Endothelial cell of umbilical vein (primary cell): ENCODE measurements around the gene PSD4. TPM values are rescaled to one million over a fixed set of nuclear protein-coding genes. Genes with fewer than 3 reads are reported as not detected.

Experiments used
- BruUV-seq: library from RNA; stranded (reverse); fragments of 400-500 nt; replicated peaks from 2 replicates; lab custom pipeline; 2021; lab: Mats Ljungman, UMichigan
- CTCF ChIA-PET: fragments of 300-600, 350-600 bp; sonication (Branson Sonifier 250); formaldehyde crosslinking; loops from one replicate; lab custom pipeline; 2021; ENCODE audit warnings: antibody characterized with exemption, inconsistent platforms; lab: Charles Lee
- POLR2A ChIA-PET: fragments of 300-600, 350-600 bp; sonication (Branson Sonifier 250); formaldehyde crosslinking; loops from one replicate; lab custom pipeline; 2021; ENCODE audit warnings: antibody characterized with exemption, inconsistent platforms; lab: Charles Lee
- DNase-seq: peaks from one replicate; pipeline ENCODE4 v3.0.0-alpha.2; 2011; ENCODE audit warnings: low read depth, low spot score
- FAIRE-seq: peaks from 2 replicates; lab custom pipeline; 2011; peaks lifted over from hg19 to GRCh38; lab: Jason Lieb, UNC
- H2AFZ ChIP-seq: 2 replicates; pipeline ENCODE4 v1.6.0; 2012; ENCODE audit warnings: low read depth, low read length, control low read depth, inconsistent platforms
- H3K27ac ChIP-seq: 2 replicates; pipeline ENCODE4 v1.5.1; 2011; ENCODE audit warnings: low read depth, mild to moderate bottlenecking, control low read depth, low read length, moderate library complexity; ENCODE audit not compliant: insufficient read depth
- H3K27me3 ChIP-seq, 2 experiments: 2 replicates each; pipeline versions ENCODE4 v1.6.0 to v1.6.1; 2011; ENCODE audit warnings: low read length in 2 of 2, mixed read lengths in 1 of 2; ENCODE audit not compliant: control insufficient read depth in 2 of 2, insufficient read depth in 2 of 2
- H3K36me3 ChIP-seq, 2 experiments: 2 replicates in 1 of 2; 3 replicates in 1 of 2; pipeline ENCODE4 v1.5.1; 2011; ENCODE audit warnings: low read length in 2 of 2, mild to moderate bottlenecking in 1 of 2, moderate library complexity in 1 of 2; ENCODE audit not compliant: control insufficient read depth in 2 of 2, insufficient read depth in 2 of 2; ENCODE audit errors: extremely low read depth in 1 of 2
- H3K4me1 ChIP-seq: 3 replicates; pipeline ENCODE4 v1.5.1; 2011; ENCODE audit warnings: mild to moderate bottlenecking, low read length; ENCODE audit not compliant: control insufficient read depth, insufficient read depth; ENCODE audit errors: extremely low read depth
- H3K4me2 ChIP-seq: 2 replicates; pipeline ENCODE4 v1.6.1; 2011; ENCODE audit warnings: low read length, control low read depth, mixed read lengths; ENCODE audit not compliant: insufficient read depth
- H3K4me3 ChIP-seq, 3 experiments: fragments of 200-600 bp in 1 of 3; sonication (generic), shearing (Covaris generic) in 1 of 3; replicated peaks in 1 of 3; 2 replicates each; pipeline ENCODE4 v1.5.1; 2011 to 2016; ENCODE audit warnings: control low read depth in 3 of 3, low read length in 3 of 3, mild to moderate bottlenecking in 2 of 3, inconsistent platforms in 1 of 3, low read depth in 1 of 3, moderate library complexity in 1 of 3; ENCODE audit not compliant: insufficient read depth in 1 of 3
- H3K79me2 ChIP-seq: 2 replicates; pipeline ENCODE4 v1.6.0; 2012; ENCODE audit warnings: low read length, inconsistent platforms; ENCODE audit not compliant: control insufficient read depth, insufficient read depth
- H3K9ac ChIP-seq: replicated peaks from 2 replicates; pipeline ENCODE3; 2011; ENCODE audit warnings: low read length, control low read depth; ENCODE audit not compliant: insufficient read depth; ENCODE audit errors: extremely low read depth
- H3K9me1 ChIP-seq: replicated peaks from 3 replicates; pipeline ENCODE4 v1.6.0; 2011; ENCODE audit warnings: mild to moderate bottlenecking, low read length; ENCODE audit not compliant: control insufficient read depth, insufficient read depth; ENCODE audit errors: extremely low read depth
- H3K9me3 ChIP-seq: replicated peaks from 2 replicates; pipeline ENCODE4 v1.5.1; 2012; ENCODE audit warnings: low read length, inconsistent platforms; ENCODE audit not compliant: control insufficient read depth, insufficient read depth
- H4K20me1 ChIP-seq: replicated peaks from 2 replicates; pipeline ENCODE3; 2011; ENCODE audit warnings: mild to moderate bottlenecking, low read length; ENCODE audit not compliant: control insufficient read depth, insufficient read depth; ENCODE audit errors: extremely low read depth
- CTCF ChIP-seq, 2 donors: IDR thresholded peaks; 1 replicate in 1 of 2; 2 replicates in 1 of 2; pipeline ENCODE4 v1.5.1; 2011; ENCODE audit warnings: low read length in 2 of 2, mild to moderate bottlenecking in 2 of 2, moderate library complexity in 2 of 2, control low read depth in 1 of 2, inconsistent platforms in 1 of 2, low read depth in 1 of 2; ENCODE audit not compliant: insufficient read depth in 1 of 2; ENCODE audit errors: extremely low read depth in 1 of 2
- EZH2 ChIP-seq: IDR thresholded peaks from 2 replicates; pipeline ENCODE4 v1.6.1; 2012; ENCODE audit warnings: borderline replicate concordance, low read depth, mild to moderate bottlenecking, moderate library complexity, low read length, inconsistent platforms; ENCODE audit not compliant: severe bottlenecking
- FOS ChIP-seq: IDR thresholded peaks from 2 replicates; pipeline ENCODE4 v1.6.1; 2011; ENCODE audit warnings: mild to moderate bottlenecking, low read length, moderate library complexity, borderline replicate concordance; ENCODE audit not compliant: insufficient read depth
- GATA2 ChIP-seq: IDR thresholded peaks from 2 replicates; pipeline ENCODE4 v1.7.0; 2011; ENCODE audit warnings: low read depth, mild to moderate bottlenecking, moderate library complexity, mixed read lengths, low read length; ENCODE audit not compliant: insufficient read length, insufficient read depth
- JUN ChIP-seq: IDR thresholded peaks from 2 replicates; pipeline ENCODE4 v1.6.1; 2011; ENCODE audit warnings: borderline replicate concordance, low read depth; ENCODE audit not compliant: insufficient read length, insufficient read depth
- MAX ChIP-seq: IDR thresholded peaks from 2 replicates; pipeline ENCODE4 v1.6.1; 2011; ENCODE audit not compliant: insufficient read depth, insufficient read length
- MYC ChIP-seq: IDR thresholded peaks from one replicate; pipeline ENCODE4 v1.6.1; 2011; ENCODE audit warnings: mild to moderate bottlenecking, low read depth, low read length
- POLR2A ChIP-seq: IDR thresholded peaks from 2 replicates; pipeline ENCODE4 v1.6.1; 2012; ENCODE audit warnings: low read depth, mild to moderate bottlenecking, control low read depth, low read length
- POLR2AphosphoS5 ChIP-seq: IDR thresholded peaks from 2 replicates; pipeline ENCODE4 v1.6.1; 2012; ENCODE audit warnings: low read depth, mild to moderate bottlenecking, control low read depth, low read length, moderate library complexity; ENCODE audit not compliant: insufficient read depth
- dilution Hi-C: fragments of 300-500 bp; cut with MboI; formaldehyde crosslinking; loops from one replicate; pipeline ENCODE4 v1.15.0; 2019; ENCODE audit warnings: low sequenced_read_pairs; ENCODE audit not compliant: extremely low pct_ligation_motif_present
- intact Hi-C: fragments of 100-400 bp; cut with micrococcal nuclease; formaldehyde crosslinking; loops from one replicate; pipeline ENCODE4 v1.10.0; 2022
- polyA plus RNA-seq, 4 experiments: library from polyadenylated mRNA; depleted of rRNA in 3 of 4; stranded (reverse) in 3 of 4; unstranded in 1 of 4; fragments of >200 nt; gene quantifications; 2 replicates each; pipeline versions ENCODE4 v1.2.1 to v1.2.3, GENCODE V29; 2011 to 2012; ENCODE audit warnings: missing spikeins in 1 of 4
- total RNA-seq: library from RNA; stranded (reverse); gene quantifications from 2 replicates; pipeline ENCODE4 v1.2.3, GENCODE V29; 2021

PSD4 gene
- total and polyA plus RNA-seq, 2 donors (not counting 3 experiments of a cell fraction or from before 2014, with no cell fraction given): 0.01 to 0.24 TPM

- ChIA-PET CTCF (interaction anchor here (0.6 to 8.0 kb wide), 9 partner anchors 14 to 174 kb away, joined by 3 to 122 read pairs (median 4); no protein-coding TSS in a partner anchor), POLR2A (interaction anchor here (1.1 kb wide), 1 partner anchor 19 kb away, joined by 4 read pairs; no protein-coding TSS in a partner anchor)
- Histone ChIP-seq H4K20me1 (no peaks in the 10 kb centered on the region), H3K4me2 (no peak overlapping the region), H2AFZ (no peak overlapping the region), H3K4me1 (peaks cover 16% of the 10 kb centered on the region), H3K9me1 (no peaks in the 10 kb centered on the region), H3K27ac (no peak overlapping the region), H3K9ac (no peak overlapping the region), H3K9me3 (no peaks in the 10 kb centered on the region), H3K27me3 (peaks cover 0 to 3% of the 10 kb centered on the region in 2 experiments), H3K36me3 (no peaks in the 10 kb centered on the region), H3K4me3 (no peak overlapping the region), H3K79me2 (no peaks in the 10 kb centered on the region)
- TF ChIP-seq MAX (no peak), POLR2A (no peak), POLR2AphosphoS5 (no peak), CTCF (IDR thresholded peaks at IDR 0.05; ENCODE audit: extremely low read depth in 1 of 2, insufficient read depth in 1 of 2, low read depth in 1 of 2, low read length in 2 of 2) (no peak), JUN (no peak), MYC (no peak), FOS (no peak), EZH2 (no peak), GATA2 (no peak)
- FAIRE-seq (no peak), DNase-seq (no peak)
- no TSS peak for BruUV-seq
- intact Hi-C loops (loop anchor here (2.0 kb wide), 1 partner anchor 24 kb away; no protein-coding TSS in a partner anchor), dilution Hi-C loops (no loop called here)
Measured at GRCh38 chr2:113216321-113216720, 42.5 kb downstream of the PSD4 start.
